A673 (cell line): ENCODE data around the gene SHC1. TPM values are rescaled to one million over a fixed set of nuclear protein-coding genes. Genes with fewer than 3 reads are reported as not detected.

Experiments
- BruUV-seq: library from RNA; stranded (reverse); fragments of 400-500 nt; replicated peaks from 2 replicates; lab custom pipeline; 2021; lab: Mats Ljungman, UMichigan
- CTCF ChIA-PET: fragments of 300-600 bp; sonication (Branson Sonifier 250); formaldehyde crosslinking; loops from one replicate; lab custom pipeline; 2022; ENCODE audit warnings: antibody characterized with exemption; lab: Charles Lee
- POLR2A ChIA-PET: fragments of 300-600 bp; sonication (Branson Sonifier 250); formaldehyde crosslinking; loops from one replicate; lab custom pipeline; 2022; ENCODE audit warnings: antibody characterized with exemption; ENCODE audit not compliant: low non-redundant PET; lab: Charles Lee
- DNase-seq: peaks from one replicate; pipeline ENCODE4 v3.0.0-alpha.2; 2015; ENCODE audit warnings: low spot score
- H3K27ac ChIP-seq: fragments of 200-600 bp; sonication (generic); 2 replicates; pipeline ENCODE4 v1.5.1; 2016; ENCODE audit warnings: mixed run types, low read depth, mild to moderate bottlenecking, mixed read lengths, antibody characterized with exemption, low read length; ENCODE audit not compliant: poor library complexity, severe bottlenecking
- H3K27me3 ChIP-seq: fragments of 200-600 bp; sonication (generic); replicated peaks from 2 replicates; pipeline ENCODE4 v1.6.1; 2017; ENCODE audit warnings: mixed run types, low read depth, mild to moderate bottlenecking, mixed read lengths, antibody characterized with exemption, low read length; ENCODE audit not compliant: insufficient read depth, poor library complexity
- H3K36me3 ChIP-seq: fragments of 200-600 bp; sonication (generic); 2 replicates; pipeline ENCODE4 v1.6.1; 2016; ENCODE audit warnings: mixed run types, mild to moderate bottlenecking, mixed read lengths, antibody characterized with exemption, low read length; ENCODE audit not compliant: insufficient read depth, poor library complexity, severe bottlenecking
- H3K4me1 ChIP-seq: fragments of 200-600 bp; sonication (generic); 2 replicates; pipeline ENCODE4 v1.6.1; 2017; ENCODE audit warnings: mixed run types, mild to moderate bottlenecking, mixed read lengths, antibody characterized with exemption, low read length; ENCODE audit not compliant: insufficient read depth, poor library complexity, severe bottlenecking
- H3K4me3 ChIP-seq: fragments of 200-600 bp; sonication (generic); 2 replicates; pipeline ENCODE4 v1.5.1; 2016; ENCODE audit warnings: low read depth, mixed run types, mild to moderate bottlenecking, mixed read lengths, low read length; ENCODE audit not compliant: poor library complexity, severe bottlenecking
- H3K9me3 ChIP-seq: fragments of 200-600 bp; sonication (generic); 2 replicates; pipeline ENCODE4 v1.6.1; 2016; ENCODE audit warnings: mixed run types, low read depth, mild to moderate bottlenecking, mixed read lengths, antibody characterized with exemption, low read length; ENCODE audit not compliant: poor library complexity, severe bottlenecking
- CTCF ChIP-seq: fragments of 300-800, 200-600 bp; sonication (generic); conservative IDR thresholded peaks from 2 replicates; pipeline ENCODE4 v1.5.1; 2017; ENCODE audit warnings: low read depth, mild to moderate bottlenecking, antibody characterized with exemption, low read length, moderate library complexity, mixed read lengths
- EZH2 ChIP-seq: fragments of 200-600 bp; sonication (generic); IDR thresholded peaks from 2 replicates; pipeline ENCODE4 v1.6.1; 2017; ENCODE audit warnings: borderline replicate concordance, low read depth, mild to moderate bottlenecking, mixed read lengths, antibody characterized with exemption, low read length; ENCODE audit not compliant: poor library complexity, severe bottlenecking
- intact Hi-C: fragments of 100-400 bp; cut with micrococcal nuclease; formaldehyde crosslinking; loops from one replicate; pipeline ENCODE4 v1.10.0; 2022; ENCODE audit not compliant: unreplicated experiment
- total RNA-seq: library from RNA; stranded (reverse); gene quantifications from 2 replicates; pipeline ENCODE4 v1.2.3, GENCODE V29; 2021

Gene SHC1
- total RNA-seq, 1 experiment from 2014 or later = 204 TPM

GRCh38 chr1:155011437-155012025 lies 41.0 kb upstream of the SHC1 start:
- Histone ChIP-seq H3K36me3 (peaks cover 13% of the 10 kb centered on the region), H3K27ac (no peak overlapping the region), H3K4me3 (no peak overlapping the region), H3K4me1 (peaks cover 6% of the 10 kb centered on the region), H3K27me3 (no peaks in the 10 kb centered on the region), H3K9me3 (no peaks in the 10 kb centered on the region)
- ChIA-PET POLR2A (interaction anchor here (0.7 kb wide), 1 partner anchor 18 kb away, joined by 4 read pairs; the partner anchor contains the start of gene LENEP), CTCF (interaction anchor here (0.6 to 0.9 kb wide), 2 partner anchors 39 to 42 kb away, joined by 3 to 6 read pairs; no protein-coding TSS in a partner anchor)
- TF ChIP-seq EZH2 (no peak), CTCF (no peak)
- DNase-seq = no peak
- no TSS peak for BruUV-seq
- intact Hi-C loops = no loop called here

GRCh38 chr1:155011004-155011416 lies 40.5 kb upstream of the SHC1 start:
- DNase-seq = no peak
- peaks cover 9% of the 10 kb centered on the region for H3K36me3 ChIP-seq
- no TSS peak for BruUV-seq
- ChIA-PET POLR2A (interaction anchor here (0.7 kb wide), 2 partner anchors 18 to 850 kb away, joined by 3 to 4 read pairs; partner anchors contain the start of gene LENEP), CTCF (interaction anchor here (0.6 kb wide), 1 partner anchor 42 kb away, joined by 3 read pairs; no protein-coding TSS in a partner anchor)
- TF ChIP-seq EZH2 (no peak), CTCF (no peak)
- H3K9me3 ChIP-seq = no peaks in the 10 kb centered on the region
- H3K27ac ChIP-seq = no peak overlapping the region
- no peaks in the 10 kb centered on the region for H3K27me3 ChIP-seq
- no peak overlapping the region for H3K4me3 ChIP-seq
- intact Hi-C loops = no loop called here
- H3K4me1 ChIP-seq = peaks cover 6% of the 10 kb centered on the region

- DNase-seq = no peak
- Histone ChIP-seq H3K27ac (no peak overlapping the region), H3K27me3 (no peaks in the 10 kb centered on the region), H3K4me1 (peaks cover 8% of the 10 kb centered on the region), H3K9me3 (no peaks in the 10 kb centered on the region), H3K4me3 (no peak overlapping the region), H3K36me3 (peaks cover 9% of the 10 kb centered on the region)
- intact Hi-C loops = no loop called here
- ChIA-PET POLR2A (interaction anchor here (0.7 kb wide), 2 partner anchors 17 to 850 kb away, joined by 3 to 4 read pairs; partner anchors contain the start of gene LENEP), CTCF (no interaction called here)
- TF ChIP-seq CTCF = no peak
- BruUV-seq = no TSS peak
Observed at GRCh38 chr1:155010211-155010918, 39.8 kb upstream of the SHC1 start.
